SU-DHL-6 (cell line): Measurements from ENCODE around the gene SPRR2E.
"Not testable (repeated sequence)": the region's sequence is repeated elsewhere in the genome, so short reads cannot be mapped to it uniquely, and the experiment has no call there.

Experiments
- H2AFZ ChIP-seq: fragments of 200-600 bp; sonication (generic); 2 replicates; pipeline ENCODE4 v1.6.1; 2014; ENCODE audit warnings: low read depth, mild to moderate bottlenecking, moderate library complexity, mixed read lengths, antibody characterized with exemption, low read length; ENCODE audit not compliant: severe bottlenecking
- H3F3A ChIP-seq: fragments of 200-600 bp; shearing (Covaris generic); 2 replicates; pipeline ENCODE4 v1.6.0; 2016; ENCODE audit warnings: antibody characterized with exemption, mild to moderate bottlenecking; ENCODE audit not compliant: insufficient read depth
- H3K27ac ChIP-seq: fragments of 200-600 bp; sonication (generic); 2 replicates; pipeline ENCODE4 v1.5.1; 2016; ENCODE audit warnings: low read depth, mild to moderate bottlenecking, low read length, moderate library complexity, mixed read lengths
- H3K27me3 ChIP-seq: fragments of 200-600 bp; sonication (generic), shearing (Covaris generic); 2 replicates; pipeline ENCODE4 v1.6.0; 2014; ENCODE audit warnings: mild to moderate bottlenecking, low read length
- H3K36me3 ChIP-seq: fragments of 200-600 bp; sonication (generic); 2 replicates; pipeline ENCODE4 v1.6.1; 2014; ENCODE audit warnings: mild to moderate bottlenecking, low read length, mixed read lengths
- H3K4me2 ChIP-seq: fragments of 300-600, 200-600 bp; shearing (Covaris generic), sonication (generic); 2 replicates; pipeline ENCODE4 v1.6.0; 2014; ENCODE audit warnings: low read length, low read depth, mild to moderate bottlenecking; ENCODE audit not compliant: poor library complexity, severe bottlenecking
- H3K4me3 ChIP-seq: fragments of 200-600 bp; sonication (generic); 2 replicates; pipeline ENCODE4 v1.5.1; 2014; ENCODE audit warnings: antibody characterized with exemption, low read length, mild to moderate bottlenecking, mixed read lengths; ENCODE audit not compliant: insufficient read depth, poor library complexity, severe bottlenecking
- H3K79me2 ChIP-seq: fragments of 200-600 bp; sonication (generic); 2 replicates; pipeline ENCODE4 v1.6.1; 2014; ENCODE audit warnings: mild to moderate bottlenecking, low read length, moderate library complexity; ENCODE audit not compliant: insufficient read depth
- H3K9ac ChIP-seq: fragments of 200-600 bp; sonication (generic); 2 replicates; pipeline ENCODE4 v1.7.0; 2014; ENCODE audit warnings: mild to moderate bottlenecking, low read length
- H3K9me2 ChIP-seq: fragments of 200-600 bp; sonication (generic); replicated peaks from 2 replicates; pipeline ENCODE4 v1.6.1; 2014; ENCODE audit warnings: low read length; ENCODE audit not compliant: insufficient read depth
- H3K9me3 ChIP-seq: fragments of 200-600 bp; sonication (generic); 2 replicates; pipeline ENCODE4 v1.6.1; 2014; ENCODE audit warnings: low read length, mixed read lengths; ENCODE audit not compliant: insufficient read depth
- H4K20me1 ChIP-seq: fragments of 200-600 bp; sonication (generic); 2 replicates; pipeline ENCODE4 v1.6.1; 2014; ENCODE audit warnings: low read depth, mild to moderate bottlenecking, antibody characterized with exemption, low read length, moderate library complexity, mixed read lengths
- EZH2phosphoT487 ChIP-seq: fragments of 200-600 bp; sonication (generic), shearing (Covaris generic); conservative IDR thresholded peaks from 2 replicates; pipeline ENCODE4 v1.6.1; 2018; ENCODE audit warnings: mild to moderate bottlenecking, antibody characterized with exemption, low read length, moderate library complexity, mixed read lengths
- TF ChIP-seq, protein P1 (sequence below): fragments of 200-600 bp; sonication (generic); IDR thresholded peaks from one replicate; pipeline ENCODE4 v1.5.1; 2017; ENCODE audit warnings: antibody characterized with exemption, mild to moderate bottlenecking, low read length, moderate library complexity; ENCODE audit not compliant: insufficient read depth, poor library complexity, severe bottlenecking

Gene SPRR2E

DNA sequence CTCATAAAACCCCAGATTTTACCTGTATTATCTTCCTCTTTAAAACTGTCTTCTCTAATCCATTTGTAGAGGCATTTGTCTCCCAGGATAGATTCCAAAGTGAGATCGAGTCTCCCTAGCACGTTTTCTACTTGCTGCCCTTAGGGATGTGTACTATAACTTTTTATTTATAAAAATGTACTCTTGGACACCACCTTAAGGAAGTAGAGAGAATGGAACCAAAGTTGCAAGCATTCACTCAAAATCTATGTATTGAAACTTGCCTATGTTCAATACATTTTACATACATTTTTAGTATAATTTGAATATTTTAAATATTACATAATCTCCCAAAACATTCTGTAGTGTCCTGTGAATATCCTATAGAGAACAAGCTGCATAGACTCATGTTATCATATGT, 36.2 kb downstream of the SPRR2E start:
- Histone ChIP-seq H3K4me2 (no peak overlapping the region), H3F3A (no peaks in the 10 kb centered on the region)
- TF ChIP-seq, protein P1, sequence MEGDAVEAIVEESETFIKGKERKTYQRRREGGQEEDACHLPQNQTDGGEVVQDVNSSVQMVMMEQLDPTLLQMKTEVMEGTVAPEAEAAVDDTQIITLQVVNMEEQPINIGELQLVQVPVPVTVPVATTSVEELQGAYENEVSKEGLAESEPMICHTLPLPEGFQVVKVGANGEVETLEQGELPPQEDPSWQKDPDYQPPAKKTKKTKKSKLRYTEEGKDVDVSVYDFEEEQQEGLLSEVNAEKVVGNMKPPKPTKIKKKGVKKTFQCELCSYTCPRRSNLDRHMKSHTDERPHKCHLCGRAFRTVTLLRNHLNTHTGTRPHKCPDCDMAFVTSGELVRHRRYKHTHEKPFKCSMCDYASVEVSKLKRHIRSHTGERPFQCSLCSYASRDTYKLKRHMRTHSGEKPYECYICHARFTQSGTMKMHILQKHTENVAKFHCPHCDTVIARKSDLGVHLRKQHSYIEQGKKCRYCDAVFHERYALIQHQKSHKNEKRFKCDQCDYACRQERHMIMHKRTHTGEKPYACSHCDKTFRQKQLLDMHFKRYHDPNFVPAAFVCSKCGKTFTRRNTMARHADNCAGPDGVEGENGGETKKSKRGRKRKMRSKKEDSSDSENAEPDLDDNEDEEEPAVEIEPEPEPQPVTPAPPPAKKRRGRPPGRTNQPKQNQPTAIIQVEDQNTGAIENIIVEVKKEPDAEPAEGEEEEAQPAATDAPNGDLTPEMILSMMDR, result no peak
- no peak for TF ChIP-seq EZH2phosphoT487

DNA sequence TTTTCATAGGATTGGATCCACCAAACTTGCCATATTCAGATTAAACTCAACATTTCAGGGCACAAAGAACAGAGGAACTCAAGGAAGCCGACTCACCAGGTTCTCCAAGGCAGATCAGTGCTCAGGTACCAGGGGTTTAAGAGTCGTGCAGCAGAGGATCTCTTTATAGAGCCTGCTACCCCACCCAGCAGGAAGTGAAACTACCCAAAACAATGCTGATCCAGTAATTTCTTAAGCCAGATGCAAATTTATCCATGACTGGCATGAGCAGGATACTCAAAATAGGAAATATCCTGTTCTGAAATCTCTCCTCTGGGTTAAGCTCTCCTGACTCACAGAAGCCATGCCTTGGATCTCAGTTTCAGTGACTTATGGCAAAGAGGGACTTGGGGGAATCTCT, 37.0 kb downstream of the SPRR2E start, which contains the start of gene SPRR2A:
Gene SPRR2A, minus strand, starts transcription at position 138 of the 400 bp plus-strand sequence. CDS start 777 bp downstream, outside the sequence.
- no peak within 1 kb of the TSS for H3K27ac ChIP-seq
- TF ChIP-seq, protein P1, result no peak
- TF ChIP-seq EZH2phosphoT487, result no peak
- H2AFZ ChIP-seq, result no peak within 1 kb of the TSS
- no peak within 1 kb of the TSS for H3K4me3 ChIP-seq
- H4K20me1 ChIP-seq, result no peaks in the 10 kb centered on the region
- H3F3A ChIP-seq, result no peaks in the 10 kb centered on the region
- no peaks in the 10 kb centered on the region for H3K27me3 ChIP-seq
- H3K36me3 ChIP-seq, result no peaks in the 10 kb centered on the region
- H3K9me3 ChIP-seq, result no peaks in the 10 kb centered on the region
- H3K79me2 ChIP-seq, result no peaks in the 10 kb centered on the region
- no peaks in the 10 kb centered on the region; the same call in 1 of the 2 replicates for H3K9me2 ChIP-seq
- no peak within 1 kb of the TSS for H3K9ac ChIP-seq
- H3K4me2 ChIP-seq, result no peak within 1 kb of the TSS

More for the DNA sequence above, 36.2 kb downstream of the SPRR2E start:
- no peaks in the 10 kb centered on the region for H3K27me3 ChIP-seq
- no peak overlapping the region for H2AFZ ChIP-seq
- H3K4me3 ChIP-seq, result no peak overlapping the region
- no peaks in the 10 kb centered on the region; the same call in 1 of the 2 replicates for H3K9me2 ChIP-seq
- no peaks in the 10 kb centered on the region for H3K79me2 ChIP-seq
- no peak overlapping the region for H3K27ac ChIP-seq
- no peaks in the 10 kb centered on the region for H3K9me3 ChIP-seq
- no peaks in the 10 kb centered on the region for H3K36me3 ChIP-seq
- no peak overlapping the region for H3K9ac ChIP-seq
- no peaks in the 10 kb centered on the region for H4K20me1 ChIP-seq

DNA sequence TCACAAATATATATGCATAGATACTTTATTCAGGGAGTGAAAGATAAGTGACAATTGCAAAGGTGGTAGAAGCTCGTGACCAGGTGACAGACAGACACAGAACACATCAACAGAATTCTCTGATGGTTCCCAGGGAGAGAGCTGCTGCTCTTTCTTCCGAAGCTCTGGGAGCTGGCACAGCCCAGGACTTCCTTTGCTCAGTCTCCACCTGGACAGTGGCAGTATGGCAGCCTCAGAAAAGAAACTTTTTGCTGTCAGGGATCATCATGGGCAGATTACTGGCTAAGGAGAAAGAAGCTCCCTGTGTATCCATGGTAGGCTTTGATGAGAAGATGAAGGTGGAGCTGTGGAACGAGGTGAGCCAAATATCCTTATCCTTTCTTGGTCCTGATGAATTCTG, 38.2 kb downstream of the SPRR2E start:
- H3K4me2 ChIP-seq, result not testable (repeated sequence)

DNA sequence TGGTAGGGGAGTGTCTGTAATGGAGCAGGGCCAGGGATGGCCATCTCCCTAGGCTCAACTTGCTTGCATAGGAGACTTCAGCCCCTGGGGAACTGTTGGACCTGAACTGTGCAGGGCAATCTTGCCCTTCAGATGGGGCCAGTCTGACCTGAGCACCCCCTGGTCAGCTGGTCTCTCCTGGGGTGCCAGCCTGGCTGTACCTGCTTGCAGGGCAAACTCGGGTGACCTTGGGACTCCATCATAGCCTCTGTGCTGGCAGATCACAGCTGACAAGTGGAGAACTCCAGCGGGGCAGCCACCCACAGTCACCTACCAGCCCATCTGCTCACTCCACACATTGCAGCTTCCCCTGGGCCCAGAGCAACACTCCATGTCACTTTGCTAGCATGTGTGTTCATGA, 45.1 kb downstream of the SPRR2E start:
- no peak overlapping the region for H3K9ac ChIP-seq
- no peaks in the 10 kb centered on the region for H3K36me3 ChIP-seq
- no peak overlapping the region for H3K27ac ChIP-seq
- H3K27me3 ChIP-seq, result no peaks in the 10 kb centered on the region
- H3K4me2 ChIP-seq, result no peak overlapping the region
- TF ChIP-seq EZH2phosphoT487, result no peak
- TF ChIP-seq, protein P1, result no peak
- no peak overlapping the region for H3K4me3 ChIP-seq
- H4K20me1 ChIP-seq, result no peaks in the 10 kb centered on the region
- no peaks in the 10 kb centered on the region for H3F3A ChIP-seq
- no peaks in the 10 kb centered on the region for H3K79me2 ChIP-seq
- no peak overlapping the region for H2AFZ ChIP-seq
- H3K9me3 ChIP-seq, result no peaks in the 10 kb centered on the region
- no peaks in the 10 kb centered on the region for H3K9me2 ChIP-seq

More for the DNA sequence above, 38.2 kb downstream of the SPRR2E start:
- H3K27ac ChIP-seq, H3K9ac ChIP-seq, H2AFZ ChIP-seq, H3K9me2 ChIP-seq, H3K27me3 ChIP-seq, H3K4me3 ChIP-seq, H3K36me3 ChIP-seq, H4K20me1 ChIP-seq, H3F3A ChIP-seq, H3K9me3 ChIP-seq, H3K79me2 ChIP-seq: not testable (repeated sequence)
